GM12878 (cell line): ENCODE measurements around the gene PDCD10. TPM values are rescaled to one million over a fixed set of nuclear protein-coding genes. Genes with fewer than 3 reads are reported as not detected.
A peak's percentile ranks its signal among the peaks of the same experiment; 100 is the strongest.

Experiments
- ATAC-seq: fragments of 200-7000 bp; cut with Tn5 transposase; 3 replicates; pipeline ENCODE4 v1.9.1; 2020; ENCODE audit warnings: mild to moderate bottlenecking, moderate library complexity
- BruUV-seq: library from RNA; stranded (reverse); fragments of 400-500 nt; replicated peaks from 2 replicates; lab custom pipeline; 2021; lab: Mats Ljungman, UMichigan
- CTCF ChIA-PET: fragments of 300-600 bp; sonication (Branson Sonifier 250); formaldehyde crosslinking; extraction: SDS; loops from one replicate; lab custom pipeline; 2021; ENCODE audit warnings: inconsistent platforms; lab: Yijun Ruan, JAX
- POLR2A ChIA-PET: fragments of 350-600 bp; formaldehyde crosslinking; extraction: SDS; loops from one replicate; lab custom pipeline; 2021; ENCODE audit warnings: inconsistent platforms; lab: Charles Lee
- RAD21 ChIA-PET: fragments of 300-600 bp; sonication (Branson Sonifier 250); formaldehyde crosslinking; loops from one replicate; lab custom pipeline; 2023; ENCODE audit warnings: antibody characterized with exemption; ENCODE audit not compliant: unreplicated experiment; lab: Charles Lee
- SMC1A ChIA-PET: fragments of 300-600 bp; sonication (Branson Sonifier 250); formaldehyde crosslinking; loops from one replicate; lab custom pipeline; 2023; ENCODE audit not compliant: unreplicated experiment, uncharacterized antibody; lab: Charles Lee
- DNase-seq: peaks from one replicate; pipeline ENCODE4 v3.0.0-alpha.2; 2011; ENCODE audit warnings: low read depth, low spot score
- FAIRE-seq: peaks from 3 replicates; lab custom pipeline; 2011; peaks lifted over from hg19 to GRCh38; lab: Jason Lieb, UNC
- H2AFZ ChIP-seq: 2 replicates; pipeline ENCODE4 v1.6.0; 2011; ENCODE audit warnings: low read depth, low read length, control low read depth; ENCODE audit not compliant: control insufficient read depth
- H3K27ac ChIP-seq: 2 replicates; pipeline ENCODE4 v1.5.1; 2011; ENCODE audit warnings: control low read depth; ENCODE audit not compliant: control insufficient read depth, insufficient read depth
- H3K27me3 ChIP-seq, 2 experiments: replicated peaks in 1 of 2; 2 replicates each; pipeline versions ENCODE4 v1.6.0 to v1.6.1; 2011; ENCODE audit warnings: low read length in 1 of 2; ENCODE audit not compliant: control insufficient read depth in 2 of 2, insufficient read depth in 2 of 2
- H3K36me3 ChIP-seq, 2 experiments: 2 replicates each; pipeline ENCODE4 v1.5.1; 2011; ENCODE audit warnings: low read length in 1 of 2; ENCODE audit not compliant: control insufficient read depth in 2 of 2, insufficient read depth in 2 of 2
- H3K4me1 ChIP-seq: 2 replicates; pipeline ENCODE4 v1.6.1; 2011; ENCODE audit warnings: mild to moderate bottlenecking, low read length, moderate library complexity, mixed read lengths; ENCODE audit not compliant: control insufficient read depth, insufficient read depth
- H3K4me2 ChIP-seq: 2 replicates; pipeline ENCODE4 v1.6.0; 2011; ENCODE audit warnings: control low read depth; ENCODE audit not compliant: control insufficient read depth, insufficient read depth
- H3K4me3 ChIP-seq: fragments of 200-600 bp; sonication (generic); 2 replicates; pipeline ENCODE4 v1.5.1; 2016
- H3K79me2 ChIP-seq: 2 replicates; pipeline ENCODE4 v1.6.0; 2011; ENCODE audit warnings: low read length; ENCODE audit not compliant: control insufficient read depth, insufficient read depth
- H3K9ac ChIP-seq: 2 replicates; pipeline ENCODE4 v1.8.0; 2011; ENCODE audit warnings: low read length, control low read depth, mixed read lengths; ENCODE audit not compliant: control insufficient read depth, insufficient read depth
- H3K9me3 ChIP-seq: replicated peaks from 3 replicates; pipeline ENCODE4 v1.5.1; 2011; ENCODE audit warnings: mild to moderate bottlenecking, low read length; ENCODE audit not compliant: control insufficient read depth, insufficient read depth
- H4K20me1 ChIP-seq: 2 replicates; pipeline ENCODE4 v1.6.0; 2011; ENCODE audit not compliant: control insufficient read depth, insufficient read depth
- CBX3 ChIP-seq: fragments of 200-600 bp; sonication (generic); IDR thresholded peaks from 2 replicates; pipeline ENCODE4 v1.6.1; 2016; ENCODE audit warnings: low read depth, borderline replicate concordance
- CHD1 ChIP-seq: IDR thresholded peaks from 2 replicates; pipeline ENCODE4 v1.6.1; 2012; ENCODE audit warnings: low read depth, low read length, improper control_type of control experiment
- ESRRA ChIP-seq: IDR thresholded peaks from 2 replicates; pipeline ENCODE4 v1.6.1; 2012; ENCODE audit warnings: mild to moderate bottlenecking, low read length, improper control_type of control experiment
- FOS ChIP-seq: IDR thresholded peaks from 3 replicates; pipeline ENCODE4 v1.6.1; 2011; ENCODE audit warnings: borderline replicate concordance; ENCODE audit not compliant: insufficient read length; ENCODE audit errors: extremely low read depth
- KAT2A ChIP-seq: conservative IDR thresholded peaks from 2 replicates; pipeline ENCODE4 v1.6.1; 2011; ENCODE audit warnings: low read depth, low read length; ENCODE audit not compliant: control insufficient read depth
- NFYB ChIP-seq: IDR thresholded peaks from 2 replicates; pipeline ENCODE4 v1.6.1; 2011; ENCODE audit warnings: low read depth, mild to moderate bottlenecking, low read length, improper control_type of control experiment, moderate library complexity; ENCODE audit not compliant: insufficient read depth
- PAX5 ChIP-seq: IDR thresholded peaks from 2 replicates; pipeline ENCODE4 v1.6.1; 2011; ENCODE audit warnings: low read depth, low read length, borderline replicate concordance
- PML ChIP-seq: IDR thresholded peaks from 2 replicates; pipeline ENCODE4 v1.6.1; 2012; ENCODE audit warnings: low read length, inconsistent platforms
- ZNF24 ChIP-seq: fragments of 450-650 bp; IDR thresholded peaks from 2 replicates; pipeline ENCODE4 v1.6.1; 2017; ENCODE audit warnings: antibody characterized with exemption, mild to moderate bottlenecking
- WGBS: methylation state at CpG from one replicate; pipeline ENCODE4 v1.1.6; 2016; ENCODE audit warnings: low lambda C conversion rate; ENCODE audit not compliant: insufficient replicate concordance, insufficient coverage; ENCODE audit errors: missing lambda C conversion rate; 5-methylcytosine and 5-hydroxymethylcytosine counted together
- in situ Hi-C: fragments of 300-500 bp; cut with MboI; formaldehyde crosslinking; loops from 9 replicates; pipeline ENCODE4 v1.14.3; 2018; ENCODE audit warnings: mixed read lengths
- intact Hi-C: fragments of 100-400 bp; cut with micrococcal nuclease; formaldehyde crosslinking; loops from one replicate; pipeline ENCODE4 v1.14.2; 2022; ENCODE audit not compliant: unreplicated experiment
- polyA plus RNA-seq, 11 experiments: library from polyadenylated mRNA; depleted of rRNA in 4 of 11; unstranded in 6 of 11; stranded (reverse) in 5 of 11; fragments of >200 nt; fragmentation: Nextera tagmentation in 4 of 11; fragmentation: Illumina TruSeq in 1 of 11; extraction: Ambion mirVana in 4 of 11; extraction: Trizol in 1 of 11; gene quantifications; 1 replicate in 1 of 11; 2 replicates in 10 of 11; pipeline versions ENCODE4 v1.2.1 to v1.2.3, GENCODE V29; 2011 to 2016; ENCODE audit warnings: inconsistent platforms in 2 of 11, missing spikeins in 2 of 11, low read depth in 1 of 11
- total RNA-seq, 4 experiments: library from RNA; depleted of rRNA in 3 of 4; stranded (reverse); fragments of >200 nt in 3 of 4; fragmentation: Illumina TruSeq in 1 of 4; extraction: Trizol in 1 of 4; gene quantifications; 2 replicates each; pipeline versions ENCODE4 v1.2.1 to v1.2.3, GENCODE V29; 2013 to 2021
- TF ChIP-seq, protein P1 (sequence below): IDR thresholded peaks from 2 replicates; pipeline ENCODE4 v1.6.1; 2012; ENCODE audit warnings: mild to moderate bottlenecking, low read depth, low read length
- TF ChIP-seq, protein P2 (sequence below): fragments of 450-650 bp; IDR thresholded peaks from 2 replicates; pipeline ENCODE4 v1.6.1; 2017; ENCODE audit warnings: mild to moderate bottlenecking, moderate library complexity

Gene PDCD10
- total and polyA plus RNA-seq, 10 of the 15 experiments (the other 5 are each of a cell fraction or from before 2014, with no cell fraction given): 64.1 to 247 (median 125) TPM

DNA sequence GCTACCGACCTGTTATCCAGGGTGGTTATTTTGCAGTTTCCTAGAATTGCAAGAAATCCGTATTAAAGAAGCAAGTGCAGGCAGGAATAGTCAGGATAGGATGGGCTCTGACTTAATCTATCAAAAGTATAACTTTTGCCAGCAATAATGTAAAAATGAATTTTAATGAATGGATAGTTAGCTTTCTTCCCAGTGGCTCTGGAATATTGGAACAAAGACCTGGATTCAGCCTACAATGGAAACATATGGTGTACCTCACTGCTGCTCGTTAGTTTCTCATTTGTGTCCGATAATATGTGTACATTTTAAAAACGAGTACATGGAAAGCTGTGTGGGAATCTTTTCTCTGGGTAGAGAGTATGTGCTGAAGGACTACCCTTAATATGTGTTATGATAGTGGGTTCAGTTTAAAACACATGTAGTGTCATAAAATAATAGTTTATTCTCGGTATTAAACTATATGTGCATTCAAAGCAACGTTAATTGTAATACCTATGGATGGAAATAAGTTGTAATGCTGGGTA lies 1.6 kb upstream of the PDCD10 start:
- TF ChIP-seq CBX3 (no peak), CHD1 (no peak), NFYB (no peak), PAX5 (no peak), ZNF24 (no peak), KAT2A (no peak), FOS (no peak), ESRRA (no peak), PML (no peak)
- TF ChIP-seq, protein P1, sequence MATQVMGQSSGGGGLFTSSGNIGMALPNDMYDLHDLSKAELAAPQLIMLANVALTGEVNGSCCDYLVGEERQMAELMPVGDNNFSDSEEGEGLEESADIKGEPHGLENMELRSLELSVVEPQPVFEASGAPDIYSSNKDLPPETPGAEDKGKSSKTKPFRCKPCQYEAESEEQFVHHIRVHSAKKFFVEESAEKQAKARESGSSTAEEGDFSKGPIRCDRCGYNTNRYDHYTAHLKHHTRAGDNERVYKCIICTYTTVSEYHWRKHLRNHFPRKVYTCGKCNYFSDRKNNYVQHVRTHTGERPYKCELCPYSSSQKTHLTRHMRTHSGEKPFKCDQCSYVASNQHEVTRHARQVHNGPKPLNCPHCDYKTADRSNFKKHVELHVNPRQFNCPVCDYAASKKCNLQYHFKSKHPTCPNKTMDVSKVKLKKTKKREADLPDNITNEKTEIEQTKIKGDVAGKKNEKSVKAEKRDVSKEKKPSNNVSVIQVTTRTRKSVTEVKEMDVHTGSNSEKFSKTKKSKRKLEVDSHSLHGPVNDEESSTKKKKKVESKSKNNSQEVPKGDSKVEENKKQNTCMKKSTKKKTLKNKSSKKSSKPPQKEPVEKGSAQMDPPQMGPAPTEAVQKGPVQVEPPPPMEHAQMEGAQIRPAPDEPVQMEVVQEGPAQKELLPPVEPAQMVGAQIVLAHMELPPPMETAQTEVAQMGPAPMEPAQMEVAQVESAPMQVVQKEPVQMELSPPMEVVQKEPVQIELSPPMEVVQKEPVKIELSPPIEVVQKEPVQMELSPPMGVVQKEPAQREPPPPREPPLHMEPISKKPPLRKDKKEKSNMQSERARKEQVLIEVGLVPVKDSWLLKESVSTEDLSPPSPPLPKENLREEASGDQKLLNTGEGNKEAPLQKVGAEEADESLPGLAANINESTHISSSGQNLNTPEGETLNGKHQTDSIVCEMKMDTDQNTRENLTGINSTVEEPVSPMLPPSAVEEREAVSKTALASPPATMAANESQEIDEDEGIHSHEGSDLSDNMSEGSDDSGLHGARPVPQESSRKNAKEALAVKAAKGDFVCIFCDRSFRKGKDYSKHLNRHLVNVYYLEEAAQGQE: no peak
- TF ChIP-seq, protein P2, sequence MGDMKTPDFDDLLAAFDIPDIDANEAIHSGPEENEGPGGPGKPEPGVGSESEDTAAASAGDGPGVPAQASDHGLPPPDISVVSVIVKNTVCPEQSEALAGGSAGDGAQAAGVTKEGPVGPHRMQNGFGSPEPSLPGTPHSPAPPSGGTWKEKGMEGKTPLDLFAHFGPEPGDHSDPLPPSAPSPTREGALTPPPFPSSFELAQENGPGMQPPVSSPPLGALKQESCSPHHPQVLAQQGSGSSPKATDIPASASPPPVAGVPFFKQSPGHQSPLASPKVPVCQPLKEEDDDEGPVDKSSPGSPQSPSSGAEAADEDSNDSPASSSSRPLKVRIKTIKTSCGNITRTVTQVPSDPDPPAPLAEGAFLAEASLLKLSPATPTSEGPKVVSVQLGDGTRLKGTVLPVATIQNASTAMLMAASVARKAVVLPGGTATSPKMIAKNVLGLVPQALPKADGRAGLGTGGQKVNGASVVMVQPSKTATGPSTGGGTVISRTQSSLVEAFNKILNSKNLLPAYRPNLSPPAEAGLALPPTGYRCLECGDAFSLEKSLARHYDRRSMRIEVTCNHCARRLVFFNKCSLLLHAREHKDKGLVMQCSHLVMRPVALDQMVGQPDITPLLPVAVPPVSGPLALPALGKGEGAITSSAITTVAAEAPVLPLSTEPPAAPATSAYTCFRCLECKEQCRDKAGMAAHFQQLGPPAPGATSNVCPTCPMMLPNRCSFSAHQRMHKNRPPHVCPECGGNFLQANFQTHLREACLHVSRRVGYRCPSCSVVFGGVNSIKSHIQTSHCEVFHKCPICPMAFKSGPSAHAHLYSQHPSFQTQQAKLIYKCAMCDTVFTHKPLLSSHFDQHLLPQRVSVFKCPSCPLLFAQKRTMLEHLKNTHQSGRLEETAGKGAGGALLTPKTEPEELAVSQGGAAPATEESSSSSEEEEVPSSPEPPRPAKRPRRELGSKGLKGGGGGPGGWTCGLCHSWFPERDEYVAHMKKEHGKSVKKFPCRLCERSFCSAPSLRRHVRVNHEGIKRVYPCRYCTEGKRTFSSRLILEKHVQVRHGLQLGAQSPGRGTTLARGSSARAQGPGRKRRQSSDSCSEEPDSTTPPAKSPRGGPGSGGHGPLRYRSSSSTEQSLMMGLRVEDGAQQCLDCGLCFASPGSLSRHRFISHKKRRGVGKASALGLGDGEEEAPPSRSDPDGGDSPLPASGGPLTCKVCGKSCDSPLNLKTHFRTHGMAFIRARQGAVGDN: no peak
- FAIRE-seq (no peak), DNase-seq (no peak), ATAC-seq (no peak)
- Histone ChIP-seq H3K79me2 (peaks cover 32% of the 10 kb centered on the region), H3K27ac (no peak overlapping the region), H3K9ac (peak overlapping the region; percentile 76; the same call in 1 of the 2 replicates), H3K9me3 (no peaks in the 10 kb centered on the region), H3K4me2 (peak overlapping the region; percentile 90), H3K4me3 (peak overlapping the region; percentile 97), H2AFZ (no peak overlapping the region; the same call in 1 of the 2 replicates), H3K36me3 (no peaks in the 10 kb centered on the region), H3K4me1 (peaks cover 3% of the 10 kb centered on the region; the same call in 1 of the 2 replicates), H3K27me3 (no peaks in the 10 kb centered on the region), H4K20me1 (peaks cover 4% of the 10 kb centered on the region; the same call in 1 of the 2 replicates)
- intact Hi-C loops (loop anchor here (10.0 kb wide), 1 partner anchor 358 kb away; the partner anchor contains the start of gene GOLIM4), in situ Hi-C loops (no loop called here)
- RAD21 ChIA-PET: interaction anchor here (1.3 to 1.7 kb wide), 4 partner anchors 13 to 45 kb away, joined by 3 to 7 read pairs (median 5); no protein-coding TSS in a partner anchor
- CTCF ChIA-PET: interaction anchor here (0.6 to 3.3 kb wide), 8 partner anchors 12 to 368 kb away, joined by 3 to 23 read pairs (median 8); partner anchors contain the start of gene ZBBX
- SMC1A ChIA-PET: interaction anchor here (0.6 to 3.0 kb wide), 13 partner anchors 8 to 356 kb away, joined by 3 to 36 read pairs (median 5); partner anchors contain the start of gene ZBBX
- 25% methylated on average over 7 of the region's 7 CpGs for WGBS
- TSS peak; percentile 66 for BruUV-seq
- POLR2A ChIA-PET: interaction anchor here (0.6 to 3.0 kb wide), 7 partner anchors 9 to 62 kb away, joined by 3 to 26 read pairs (median 3); no protein-coding TSS in a partner anchor
